Measurements from ENCODE around the gene PTPRCAP. TPM values are rescaled to one million over a fixed set of nuclear protein-coding genes. Genes with fewer than 3 reads are reported as not detected.

PTPRCAP gene
- polyA plus RNA-seq, 1 donor from 2014 or later, result 3.4 TPM

- H3K9me3 ChIP-seq (ENCODE audit: low read length), result no peaks in the 10 kb centered on the region
- peak overlapping the region; percentile 57 for H3K4me3 ChIP-seq (ENCODE audit: low read length)
- H3K79me2 ChIP-seq (replicated peaks; ENCODE audit: insufficient read depth, low read length), result no peaks in the 10 kb centered on the region
- no peaks in the 10 kb centered on the region for H3F3A ChIP-seq (ENCODE audit: insufficient read depth, low read length, poor library complexity, severe bottlenecking)
- H3K27ac ChIP-seq (ENCODE audit: low read length), result no peak overlapping the region
- H2AFZ ChIP-seq (ENCODE audit: low read depth, low read length), result no peak overlapping the region
- peaks cover 14% of the 10 kb centered on the region for H3K27me3 ChIP-seq (ENCODE audit: insufficient read depth, low read depth, low read length)
- no peaks in the 10 kb centered on the region for H3K36me3 ChIP-seq (ENCODE audit: insufficient read depth, low read length)
- H4K20me1 ChIP-seq (ENCODE audit: insufficient read depth), result no peaks in the 10 kb centered on the region
- TF ChIP-seq POLR2AphosphoS5 (IDR thresholded peaks at IDR 0.05), result no peak
- no peak for TF ChIP-seq SMC3 (conservative IDR thresholded peaks at IDR 0.05; ENCODE audit: poor library complexity)
- no peak for TF ChIP-seq TAF1 (IDR thresholded peaks at IDR 0.05; ENCODE audit: low read depth)
- no peak for TF ChIP-seq MXI1 (conservative IDR thresholded peaks at IDR 0.05; ENCODE audit: poor library complexity, severe bottlenecking)
- TF ChIP-seq RAD21 (conservative IDR thresholded peaks at IDR 0.05), result no peak
- TF ChIP-seq REST (IDR thresholded peaks at IDR 0.05; ENCODE audit: borderline replicate concordance), result no peak
- no peak for TF ChIP-seq EZH2 (IDR thresholded peaks at IDR 0.05; ENCODE audit: borderline replicate concordance, insufficient read depth, low read length, poor library complexity, severe bottlenecking)
- TF ChIP-seq EP300 (conservative IDR thresholded peaks at IDR 0.05; ENCODE audit: poor library complexity, severe bottlenecking), result no peak
- no peak for TF ChIP-seq CTCF (IDR thresholded peaks at IDR 0.05; ENCODE audit: poor library complexity, severe bottlenecking)
- no peaks in the 10 kb centered on the region for H3K9me2 ChIP-seq (ENCODE audit: insufficient read depth, low read length)
- H3K9ac ChIP-seq (ENCODE audit: low read length), result peak overlapping the region; percentile 44
- H3K4me2 ChIP-seq (ENCODE audit: low read length), result no peak overlapping the region
These were observed 17.3 kb downstream of the PTPRCAP start for GRCh38 chr11:67420147-67420645.

- Histone ChIP-seq H3K9ac (ENCODE audit: low read length) (no peak overlapping the region), H3K9me3 (ENCODE audit: low read length) (no peaks in the 10 kb centered on the region), H3K9me2 (ENCODE audit: insufficient read depth, low read length) (no peaks in the 10 kb centered on the region), H3K4me2 (ENCODE audit: low read length) (no peak overlapping the region), H3K4me3 (ENCODE audit: low read length) (no peak overlapping the region), H3K27me3 (ENCODE audit: insufficient read depth, low read depth, low read length) (peaks cover 21% of the 10 kb centered on the region), H3F3A (ENCODE audit: insufficient read depth, low read length, poor library complexity, severe bottlenecking) (no peaks in the 10 kb centered on the region), H3K36me3 (ENCODE audit: insufficient read depth, low read length) (no peaks in the 10 kb centered on the region), H3K79me2 (replicated peaks; ENCODE audit: insufficient read depth, low read length) (no peaks in the 10 kb centered on the region), H2AFZ (ENCODE audit: low read depth, low read length) (no peak overlapping the region), H4K20me1 (ENCODE audit: insufficient read depth) (no peaks in the 10 kb centered on the region), H3K27ac (ENCODE audit: low read length) (no peak overlapping the region)
- TF ChIP-seq SMC3 (conservative IDR thresholded peaks at IDR 0.05; ENCODE audit: poor library complexity) (no peak), POLR2AphosphoS5 (IDR thresholded peaks at IDR 0.05) (no peak), TAF1 (IDR thresholded peaks at IDR 0.05; ENCODE audit: low read depth) (no peak), EZH2 (IDR thresholded peaks at IDR 0.05; ENCODE audit: borderline replicate concordance, insufficient read depth, low read length, poor library complexity, severe bottlenecking) (no peak)
These were observed 18.0 kb downstream of the PTPRCAP start for GRCh38 chr11:67419325-67420049.

Measured in neural cell (in vitro differentiated cells).